Neural progenitor cell (in vitro differentiated cells): ENCODE results near the gene CELF4. TPM values are rescaled to one million over a fixed set of nuclear protein-coding genes. Genes with fewer than 3 reads are reported as not detected.

ENCODE experiments used
- DNase-seq: peaks from one replicate; pipeline ENCODE4 v3.0.0-alpha.2; 2016; ENCODE audit warnings: low spot score
- H2AFZ ChIP-seq: fragments of 200-600 bp; sonication (generic); replicated peaks from 2 replicates; pipeline ENCODE4 v1.6.1; 2016; ENCODE audit warnings: antibody characterized with exemption
- H3F3A ChIP-seq: fragments of 200-600 bp; sonication (generic); 2 replicates; pipeline ENCODE4 v1.6.1; 2016; ENCODE audit warnings: antibody characterized with exemption, low read depth
- H3K27ac ChIP-seq: fragments of 200-600 bp; sonication (generic); 2 replicates; pipeline ENCODE4 v1.5.1; 2016; ENCODE audit warnings: mild to moderate bottlenecking
- H3K27me3 ChIP-seq: fragments of 200-600 bp; sonication (generic); 2 replicates; pipeline ENCODE4 v1.6.1; 2016; ENCODE audit warnings: mild to moderate bottlenecking, moderate library complexity
- H3K36me3 ChIP-seq: fragments of 200-600 bp; sonication (generic); 2 replicates; pipeline ENCODE4 v1.5.1; 2016
- H3K4me1 ChIP-seq: fragments of 200-600 bp; sonication (generic); 2 replicates; pipeline ENCODE4 v1.6.1; 2016; ENCODE audit warnings: mixed run types
- H3K4me2 ChIP-seq: fragments of 200-600 bp; sonication (generic); 2 replicates; pipeline ENCODE4 v1.6.1; 2016
- H3K4me3 ChIP-seq: fragments of 200-600 bp; sonication (generic); 2 replicates; pipeline ENCODE4 v1.5.1; 2016
- H3K79me2 ChIP-seq: fragments of 200-600 bp; sonication (generic); 2 replicates; pipeline ENCODE4 v1.6.1; 2016; ENCODE audit warnings: low read depth
- H3K9ac ChIP-seq: fragments of 200-600 bp; sonication (generic); 2 replicates; pipeline ENCODE4 v1.6.1; 2016
- H3K9me3 ChIP-seq: fragments of 200-600 bp; sonication (generic); 2 replicates; pipeline ENCODE4 v1.5.1; 2016; ENCODE audit warnings: low read depth
- H4K20me1 ChIP-seq: fragments of 200-600 bp; sonication (generic); 2 replicates; pipeline ENCODE4 v1.6.1; 2016; ENCODE audit warnings: low read depth
- H3K27ac Mint-ChIP-seq: 3 replicates; pipeline ENCODE4 v1.8.0; 2021; ENCODE audit warnings: mixed read lengths
- H3K27me3 Mint-ChIP-seq: 2 replicates; pipeline ENCODE4 v1.8.0; 2022; ENCODE audit warnings: low read depth, mild to moderate bottlenecking, inconsistent platforms, moderate library complexity, mixed read lengths; ENCODE audit not compliant: insufficient read depth
- H3K36me3 Mint-ChIP-seq: 3 replicates; pipeline ENCODE4 v1.8.0; 2021; ENCODE audit warnings: mixed read lengths
- H3K4me1 Mint-ChIP-seq: 3 replicates; pipeline ENCODE4 v1.8.0; 2021; ENCODE audit warnings: mixed read lengths
- H3K4me3 Mint-ChIP-seq: 3 replicates; pipeline ENCODE4 v1.8.0; 2021; ENCODE audit warnings: mild to moderate bottlenecking, moderate library complexity, mixed read lengths
- H3K9me3 Mint-ChIP-seq: 3 replicates; pipeline ENCODE4 v1.8.0; 2020; ENCODE audit warnings: mixed read lengths
- EZH2 ChIP-seq: fragments of 200-600 bp; sonication (generic); IDR thresholded peaks from 2 replicates; pipeline ENCODE4 v1.6.1; 2017; ENCODE audit warnings: antibody characterized with exemption, mild to moderate bottlenecking, moderate library complexity
- EZH2phosphoT487 ChIP-seq: fragments of 200-600 bp; sonication (generic); IDR thresholded peaks from 2 replicates; pipeline ENCODE4 v1.6.1; 2017; ENCODE audit warnings: antibody characterized with exemption
- total RNA-seq: library from RNA; depleted of rRNA; stranded (reverse); fragments of >200 nt; gene quantifications from 2 replicates; pipeline ENCODE4 v1.2.3, GENCODE V29; 2015; ENCODE audit warnings: low replicate concordance
- TF ChIP-seq, protein P1 (sequence below): fragments of 200-600 bp; sonication (generic); IDR thresholded peaks from 2 replicates; pipeline ENCODE4 v1.5.1; 2017; ENCODE audit warnings: antibody characterized with exemption, mild to moderate bottlenecking

CELF4 gene
- total RNA-seq, 1 donor from 2014 or later: 1.8 TPM

GRCh38 chr18:37380546-37381110, 185.0 kb downstream of the CELF4 start:
- H3K27me3 Mint-ChIP-seq: peaks cover 10% of the 10 kb centered on the region
- no peaks in the 10 kb centered on the region for H3K9me3 ChIP-seq
- H3F3A ChIP-seq: no peaks in the 10 kb centered on the region
- no peak overlapping the region for H3K27ac ChIP-seq
- DNase-seq: no peak
- no peak overlapping the region for H2AFZ ChIP-seq
- H3K4me3 ChIP-seq: no peak overlapping the region
- H3K4me1 Mint-ChIP-seq: no peaks in the 10 kb centered on the region
- no peaks in the 10 kb centered on the region for H3K79me2 ChIP-seq
- no peaks in the 10 kb centered on the region for H3K27me3 ChIP-seq
- no peaks in the 10 kb centered on the region for H3K36me3 ChIP-seq
- H3K4me1 ChIP-seq: peaks cover 8% of the 10 kb centered on the region
- H3K9ac ChIP-seq: no peak overlapping the region
- no peaks in the 10 kb centered on the region for H4K20me1 ChIP-seq
- no peak overlapping the region for H3K27ac Mint-ChIP-seq
- TF ChIP-seq, protein P1, sequence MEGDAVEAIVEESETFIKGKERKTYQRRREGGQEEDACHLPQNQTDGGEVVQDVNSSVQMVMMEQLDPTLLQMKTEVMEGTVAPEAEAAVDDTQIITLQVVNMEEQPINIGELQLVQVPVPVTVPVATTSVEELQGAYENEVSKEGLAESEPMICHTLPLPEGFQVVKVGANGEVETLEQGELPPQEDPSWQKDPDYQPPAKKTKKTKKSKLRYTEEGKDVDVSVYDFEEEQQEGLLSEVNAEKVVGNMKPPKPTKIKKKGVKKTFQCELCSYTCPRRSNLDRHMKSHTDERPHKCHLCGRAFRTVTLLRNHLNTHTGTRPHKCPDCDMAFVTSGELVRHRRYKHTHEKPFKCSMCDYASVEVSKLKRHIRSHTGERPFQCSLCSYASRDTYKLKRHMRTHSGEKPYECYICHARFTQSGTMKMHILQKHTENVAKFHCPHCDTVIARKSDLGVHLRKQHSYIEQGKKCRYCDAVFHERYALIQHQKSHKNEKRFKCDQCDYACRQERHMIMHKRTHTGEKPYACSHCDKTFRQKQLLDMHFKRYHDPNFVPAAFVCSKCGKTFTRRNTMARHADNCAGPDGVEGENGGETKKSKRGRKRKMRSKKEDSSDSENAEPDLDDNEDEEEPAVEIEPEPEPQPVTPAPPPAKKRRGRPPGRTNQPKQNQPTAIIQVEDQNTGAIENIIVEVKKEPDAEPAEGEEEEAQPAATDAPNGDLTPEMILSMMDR: no peak
- no peak overlapping the region for H3K4me3 Mint-ChIP-seq
- H3K4me2 ChIP-seq: no peak overlapping the region
- H3K36me3 Mint-ChIP-seq: no peaks in the 10 kb centered on the region
- H3K9me3 Mint-ChIP-seq: no peaks in the 10 kb centered on the region

DNA sequence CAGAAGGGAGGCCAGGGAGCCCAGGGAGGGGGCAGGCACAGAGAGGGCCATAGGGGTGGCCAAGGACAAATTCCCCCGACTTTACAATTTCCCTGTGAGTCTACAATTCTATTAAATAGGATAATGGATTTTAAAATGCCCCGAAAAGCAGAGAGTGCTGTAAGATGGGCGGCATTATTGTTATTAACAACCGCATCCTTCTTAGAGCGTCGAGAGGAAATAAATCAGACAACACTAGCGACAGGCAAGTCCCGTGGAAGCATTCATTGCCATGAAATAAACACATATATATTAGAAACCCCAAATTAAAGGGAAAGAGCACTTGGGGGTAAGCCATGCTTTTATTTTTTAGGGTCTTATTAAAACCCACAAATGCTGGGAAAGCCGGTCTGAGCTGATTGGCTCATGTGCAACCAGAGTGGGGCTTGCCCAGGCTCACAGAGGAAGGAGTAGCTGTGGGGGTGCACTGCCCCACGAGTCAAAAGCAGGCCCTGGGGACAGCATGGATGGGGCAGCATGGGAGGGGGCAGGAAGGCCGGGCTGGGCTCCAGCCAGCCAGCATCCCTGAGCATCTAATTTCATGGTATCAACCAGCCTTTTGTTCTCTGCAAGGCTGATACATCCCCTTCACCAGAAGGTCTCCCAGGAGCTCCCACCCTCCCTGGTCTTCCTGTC, 187.1 kb downstream of the CELF4 start:
- no peaks in the 10 kb centered on the region for H3K27me3 ChIP-seq
- no peak overlapping the region for H3K4me3 ChIP-seq
- H3K9me3 ChIP-seq: no peaks in the 10 kb centered on the region
- H3K9ac ChIP-seq: no peak overlapping the region
- peaks cover 8% of the 10 kb centered on the region for H3K4me1 ChIP-seq
- H3K36me3 ChIP-seq: no peaks in the 10 kb centered on the region
- Mint-ChIP-seq H3K27me3 (peaks cover 9% of the 10 kb centered on the region), H3K27ac (no peak overlapping the region), H3K36me3 (no peaks in the 10 kb centered on the region), H3K4me3 (no peak overlapping the region), H3K9me3 (no peaks in the 10 kb centered on the region), H3K4me1 (no peaks in the 10 kb centered on the region)
- H2AFZ ChIP-seq: no peak overlapping the region
- no peaks in the 10 kb centered on the region for H3F3A ChIP-seq
- no peak overlapping the region for H3K27ac ChIP-seq
- TF ChIP-seq EZH2 (no peak), EZH2phosphoT487 (no peak)
- TF ChIP-seq, protein P1: no peak
- H4K20me1 ChIP-seq: no peaks in the 10 kb centered on the region
- no peak for DNase-seq
- no peak overlapping the region for H3K4me2 ChIP-seq
- no peaks in the 10 kb centered on the region for H3K79me2 ChIP-seq

- Mint-ChIP-seq H3K9me3 (no peaks in the 10 kb centered on the region), H3K27ac (no peak overlapping the region), H3K27me3 (peaks cover 5% of the 10 kb centered on the region), H3K4me1 (peaks cover 3% of the 10 kb centered on the region), H3K4me3 (no peak overlapping the region), H3K36me3 (no peaks in the 10 kb centered on the region)
- no peaks in the 10 kb centered on the region for H3K79me2 ChIP-seq
- H4K20me1 ChIP-seq: no peaks in the 10 kb centered on the region
- H3K9me3 ChIP-seq: no peaks in the 10 kb centered on the region
- H3K4me1 ChIP-seq: peaks cover 8% of the 10 kb centered on the region
- H3K4me3 ChIP-seq: no peak overlapping the region
- no peak overlapping the region for H3K4me2 ChIP-seq
- no peak overlapping the region for H3K9ac ChIP-seq
- no peaks in the 10 kb centered on the region for H3K27me3 ChIP-seq
- H3K27ac ChIP-seq: no peak overlapping the region
- no peaks in the 10 kb centered on the region for H3F3A ChIP-seq
- no peak overlapping the region for H2AFZ ChIP-seq
- TF ChIP-seq, protein P1: no peak
- no peak for TF ChIP-seq EZH2phosphoT487
- TF ChIP-seq EZH2: no peak
- H3K36me3 ChIP-seq: no peaks in the 10 kb centered on the region
- no peak for DNase-seq
Measured at GRCh38 chr18:37375181-37375580, 190.4 kb downstream of the CELF4 start.
